Measurements from ENCODE around the gene ZBTB48.
A peak's percentile ranks its signal among the peaks of the same experiment; 100 is the strongest.

Gene ZBTB48

DNA sequence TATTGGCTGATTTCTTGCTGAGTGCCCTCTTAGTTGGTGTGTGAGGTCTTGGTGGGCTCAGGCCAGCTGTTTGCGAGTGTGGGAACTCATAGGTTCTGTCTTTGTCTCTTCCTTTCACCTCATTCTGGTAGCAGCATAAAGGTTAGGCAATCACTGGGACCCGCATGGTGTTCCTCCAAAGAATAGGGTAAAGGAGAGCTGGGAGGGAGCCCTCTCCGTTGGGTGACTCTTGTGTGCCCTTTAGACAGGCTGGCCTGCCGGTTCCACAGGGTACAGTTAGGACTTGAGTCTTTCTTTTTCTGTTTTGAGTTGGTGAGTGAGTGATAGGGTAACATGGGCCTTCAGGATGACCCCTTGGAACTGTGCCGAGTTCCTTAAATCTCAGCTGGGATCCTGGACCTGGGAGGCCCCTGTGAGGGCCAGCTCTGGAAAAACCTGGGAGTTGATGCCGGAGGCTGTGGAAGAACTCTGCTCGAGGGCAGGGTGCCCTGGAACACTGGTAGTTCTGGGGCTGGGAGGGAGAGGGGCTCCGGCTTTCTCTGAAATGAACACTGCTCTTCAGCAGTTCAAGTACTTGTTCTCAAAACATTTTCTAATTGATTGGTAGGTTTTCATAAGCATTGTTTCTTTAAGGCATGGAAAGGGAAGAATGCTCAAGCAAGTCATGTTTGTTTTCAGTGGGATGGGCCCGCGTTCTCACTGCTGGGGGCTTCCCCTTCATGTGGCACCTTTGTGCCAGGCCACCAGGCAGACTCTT is 42.8 kb downstream of the ZBTB48 start:
- Histone ChIP-seq H3K27me3 (ENCODE audit: control insufficient read depth, insufficient read depth, low read length) (no peaks in the 10 kb centered on the region), H3K9me3 (replicated peaks; ENCODE audit: low read length) (no peaks in the 10 kb centered on the region), H3K4me1 (ENCODE audit: control insufficient read depth, insufficient read depth, low read length) (peaks cover 11% of the 10 kb centered on the region), H3K4me2 (ENCODE audit: low read length) (no peak overlapping the region), H3K9ac (ENCODE audit: low read depth, low read length) (no peak overlapping the region), H3K36me3 (ENCODE audit: insufficient read depth, low read length) (peaks cover 52% of the 10 kb centered on the region), H3K4me3 (ENCODE audit: low read length) (no peak overlapping the region)

DNA sequence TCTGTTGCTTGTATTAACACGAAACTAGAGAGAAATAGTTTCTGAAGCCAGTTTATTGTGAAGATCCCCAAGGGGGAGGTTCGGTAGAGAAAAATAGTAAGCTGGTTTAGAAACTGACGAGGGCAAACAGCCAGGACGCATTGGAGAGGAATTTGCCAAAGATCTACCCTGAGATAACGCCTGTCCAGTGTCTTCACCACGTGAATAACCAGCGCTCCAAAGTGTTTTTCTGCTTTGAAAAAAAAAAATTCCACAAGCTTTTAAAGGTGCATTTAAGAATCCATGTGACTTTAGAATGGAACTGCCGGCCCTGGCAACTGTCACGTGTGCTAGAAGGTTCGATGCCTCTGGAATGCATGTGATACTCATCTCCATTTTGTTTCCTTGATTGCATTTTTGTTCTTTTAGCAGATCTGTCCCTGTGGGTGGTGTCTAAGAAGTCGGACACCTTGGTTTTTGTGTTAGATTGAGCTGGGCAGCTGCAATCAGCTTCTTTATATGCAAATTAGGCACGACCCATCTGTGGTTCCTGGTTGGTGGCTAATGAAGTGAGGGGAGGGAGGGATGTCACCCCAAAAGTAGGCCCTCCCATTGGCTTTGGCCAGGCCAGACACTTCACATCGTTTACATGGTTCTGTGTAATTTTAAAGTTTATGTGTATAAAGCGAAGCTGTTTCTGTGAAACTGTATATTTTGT is 43.6 kb downstream of the ZBTB48 start:
- H3K36me3 ChIP-seq (ENCODE audit: insufficient read depth, low read length) = peaks cover 54% of the 10 kb centered on the region
- no peak overlapping the region for H3K9ac ChIP-seq (ENCODE audit: low read depth, low read length)
- H3K4me2 ChIP-seq (ENCODE audit: low read length) = no peak overlapping the region
- H3K4me1 ChIP-seq (ENCODE audit: control insufficient read depth, insufficient read depth, low read length) = peaks cover 18% of the 10 kb centered on the region
- H3K9me3 ChIP-seq (replicated peaks; ENCODE audit: low read length) = no peaks in the 10 kb centered on the region
- no peak overlapping the region for H3K4me3 ChIP-seq (ENCODE audit: low read length)
- H3K27me3 ChIP-seq (ENCODE audit: control insufficient read depth, insufficient read depth, low read length) = no peaks in the 10 kb centered on the region

DNA sequence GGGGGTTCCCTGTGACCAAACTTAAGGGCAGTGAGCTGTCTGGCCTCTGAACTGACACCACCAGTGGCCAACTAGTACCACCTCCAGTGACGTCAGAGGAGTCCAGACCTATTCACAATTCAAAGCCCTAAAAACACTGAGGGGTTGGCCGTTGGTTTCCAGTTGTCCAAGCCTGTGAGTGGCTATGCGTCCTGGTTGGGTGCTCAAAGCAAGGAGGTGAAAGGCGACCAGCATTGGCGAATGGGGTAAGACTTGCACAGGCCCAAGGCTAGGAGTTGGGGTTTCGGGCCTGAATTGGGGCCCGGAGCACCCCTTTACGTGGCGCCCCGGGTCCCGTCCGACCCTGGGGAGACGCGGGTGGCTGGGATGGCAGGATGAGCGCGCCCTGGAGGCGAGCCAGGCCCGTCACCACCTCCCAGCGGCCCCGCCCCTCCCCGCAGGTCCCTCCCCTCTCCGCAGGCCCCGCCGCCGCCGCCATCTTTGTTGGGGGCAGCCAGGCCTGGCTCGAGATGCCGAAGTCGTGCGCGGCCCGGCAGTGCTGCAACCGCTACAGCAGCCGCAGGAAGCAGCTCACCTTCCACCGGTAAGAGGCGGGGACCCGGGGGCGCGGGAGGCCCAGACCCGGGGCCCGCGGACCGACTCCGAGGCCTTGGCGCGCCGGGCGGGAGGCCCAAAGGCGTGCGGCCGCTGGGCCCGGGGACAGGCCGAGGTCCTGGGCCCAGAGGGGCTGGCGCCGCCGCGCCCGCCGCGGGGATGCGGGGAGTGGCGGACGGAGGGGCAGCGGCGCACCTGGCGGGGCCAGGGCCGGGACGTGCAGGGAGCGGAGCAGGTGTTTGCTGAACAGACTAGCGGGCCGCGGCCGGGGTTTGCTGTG is 45.2 kb downstream of the ZBTB48 start, which contains the start of gene THAP3:
TSS of gene THAP3 (plus strand) at position 159 of the 874 bp plus-strand sequence. CDS start at position 510, 351 bp downstream.
- Histone ChIP-seq H3K4me3 (ENCODE audit: low read length) (peak within 1 kb of the TSS; percentile 90), H3K36me3 (ENCODE audit: insufficient read depth, low read length) (peaks cover 63% of the 10 kb centered on the region), H3K9me3 (replicated peaks; ENCODE audit: low read length) (no peaks in the 10 kb centered on the region), H3K9ac (ENCODE audit: low read depth, low read length) (peak within 1 kb of the TSS; percentile 91), H3K4me2 (ENCODE audit: low read length) (peak within 1 kb of the TSS; percentile 88), H3K4me1 (ENCODE audit: control insufficient read depth, insufficient read depth, low read length) (peaks cover 18% of the 10 kb centered on the region), H3K27me3 (ENCODE audit: control insufficient read depth, insufficient read depth, low read length) (no peaks in the 10 kb centered on the region)

DNA sequence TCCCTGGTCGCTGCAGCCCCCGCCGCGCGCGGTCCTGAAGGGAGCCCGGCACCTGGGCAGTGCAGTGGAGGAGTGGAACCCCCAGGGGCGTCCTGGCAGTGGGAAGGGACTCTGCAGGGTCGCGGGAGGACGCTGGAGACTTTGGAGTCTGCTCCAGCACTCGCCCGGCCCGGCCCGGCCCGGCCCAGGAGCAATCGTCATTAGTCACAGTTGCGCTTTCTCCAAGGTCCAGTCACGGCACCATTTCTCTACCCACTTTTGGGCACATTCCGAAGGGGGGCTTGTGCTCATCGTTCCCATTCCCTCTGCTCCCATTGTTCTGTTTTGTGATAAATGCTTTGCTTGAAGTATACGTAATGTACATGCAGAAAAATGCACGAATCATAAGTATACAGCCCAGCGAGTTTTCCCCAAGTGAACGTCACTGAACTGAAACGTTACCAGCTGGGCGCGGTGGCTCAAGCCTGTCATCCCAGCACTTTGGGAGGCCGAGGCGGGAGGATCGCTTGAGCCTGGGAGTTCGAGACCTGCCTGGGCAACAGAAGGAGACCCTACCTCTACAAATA is 45.9 kb downstream of the ZBTB48 start:
- Histone ChIP-seq H3K4me1 (ENCODE audit: control insufficient read depth, insufficient read depth, low read length) (peaks cover 18% of the 10 kb centered on the region), H3K9ac (ENCODE audit: low read depth, low read length) (peak overlapping the region; percentile 91), H3K9me3 (replicated peaks; ENCODE audit: low read length) (no peaks in the 10 kb centered on the region), H3K4me2 (ENCODE audit: low read length) (peak overlapping the region; percentile 88), H3K4me3 (ENCODE audit: low read length) (peak overlapping the region; percentile 90), H3K27me3 (ENCODE audit: control insufficient read depth, insufficient read depth, low read length) (no peaks in the 10 kb centered on the region), H3K36me3 (ENCODE audit: insufficient read depth, low read length) (peaks cover 61% of the 10 kb centered on the region)

DNA sequence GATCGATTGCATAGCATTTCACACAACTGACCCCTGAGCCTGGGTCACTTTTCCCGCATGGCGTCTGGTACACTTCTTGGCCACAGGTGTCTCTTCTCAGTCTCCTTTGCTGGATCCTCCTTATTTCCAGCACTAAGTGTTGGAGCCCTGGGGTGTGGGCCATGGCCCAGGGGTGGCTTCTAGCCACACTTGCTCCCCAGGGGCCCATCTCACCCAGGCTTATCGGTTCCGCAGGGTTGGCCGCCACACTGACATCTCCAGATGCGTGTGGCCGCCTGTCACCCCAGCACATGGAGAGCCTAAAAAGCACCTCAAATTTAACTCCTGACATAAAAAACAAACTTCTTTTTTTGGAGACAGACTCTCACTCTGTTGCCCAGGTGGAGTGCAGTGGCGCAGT is 47.2 kb downstream of the ZBTB48 start:
- H3K9ac ChIP-seq (ENCODE audit: low read depth, low read length) = no peak overlapping the region
- H3K4me1 ChIP-seq (ENCODE audit: control insufficient read depth, insufficient read depth, low read length) = peaks cover 18% of the 10 kb centered on the region
- no peak overlapping the region for H3K4me3 ChIP-seq (ENCODE audit: low read length)
- H3K27me3 ChIP-seq (ENCODE audit: control insufficient read depth, insufficient read depth, low read length) = no peaks in the 10 kb centered on the region
- no peak overlapping the region for H3K4me2 ChIP-seq (ENCODE audit: low read length)
- H3K36me3 ChIP-seq (ENCODE audit: insufficient read depth, low read length) = peaks cover 51% of the 10 kb centered on the region
- no peaks in the 10 kb centered on the region for H3K9me3 ChIP-seq (replicated peaks; ENCODE audit: low read length)

DNA sequence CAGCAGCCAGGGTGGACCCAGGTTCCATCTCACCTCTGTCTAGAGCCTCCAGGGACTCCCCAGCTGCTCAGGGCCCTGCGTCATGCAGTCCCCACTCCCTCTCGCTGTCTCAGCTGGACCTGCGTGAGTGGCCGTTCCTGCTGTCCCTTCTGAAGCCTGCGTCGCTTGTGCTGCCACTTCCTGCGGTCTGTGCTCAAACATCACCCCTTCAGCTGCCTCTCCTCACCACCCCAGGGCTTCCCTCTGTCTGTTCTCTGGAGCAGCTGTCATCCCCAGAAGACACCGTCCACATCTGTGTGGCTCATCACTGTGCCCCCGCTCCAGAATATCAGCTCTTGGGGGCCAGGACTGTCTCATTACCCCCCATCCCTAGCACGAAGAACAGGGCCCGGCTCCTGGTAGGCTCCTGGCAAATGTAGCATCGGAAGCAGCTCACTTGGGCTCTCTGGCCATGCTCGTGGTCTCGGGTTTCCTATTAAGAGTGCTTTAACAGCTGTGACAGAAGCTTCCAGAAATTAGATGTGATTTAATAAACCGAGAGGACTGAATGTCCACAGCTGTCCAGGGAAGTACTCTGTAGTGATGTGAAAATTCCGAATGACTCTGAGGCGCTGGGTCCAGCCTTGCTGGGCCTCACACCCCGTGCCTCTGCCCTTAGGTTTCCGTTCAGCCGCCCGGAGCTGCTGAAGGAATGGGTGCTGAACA is 48.2 kb downstream of the ZBTB48 start:
- peaks cover 18% of the 10 kb centered on the region for H3K4me1 ChIP-seq (ENCODE audit: control insufficient read depth, insufficient read depth, low read length)
- H3K9ac ChIP-seq (ENCODE audit: low read depth, low read length) = no peak overlapping the region
- no peaks in the 10 kb centered on the region for H3K27me3 ChIP-seq (ENCODE audit: control insufficient read depth, insufficient read depth, low read length)
- H3K36me3 ChIP-seq (ENCODE audit: insufficient read depth, low read length) = peaks cover 51% of the 10 kb centered on the region
- H3K4me2 ChIP-seq (ENCODE audit: low read length) = peak overlapping the region; percentile 26
- H3K9me3 ChIP-seq (replicated peaks; ENCODE audit: low read length) = no peaks in the 10 kb centered on the region
- no peak overlapping the region for H3K4me3 ChIP-seq (ENCODE audit: low read length)

DNA sequence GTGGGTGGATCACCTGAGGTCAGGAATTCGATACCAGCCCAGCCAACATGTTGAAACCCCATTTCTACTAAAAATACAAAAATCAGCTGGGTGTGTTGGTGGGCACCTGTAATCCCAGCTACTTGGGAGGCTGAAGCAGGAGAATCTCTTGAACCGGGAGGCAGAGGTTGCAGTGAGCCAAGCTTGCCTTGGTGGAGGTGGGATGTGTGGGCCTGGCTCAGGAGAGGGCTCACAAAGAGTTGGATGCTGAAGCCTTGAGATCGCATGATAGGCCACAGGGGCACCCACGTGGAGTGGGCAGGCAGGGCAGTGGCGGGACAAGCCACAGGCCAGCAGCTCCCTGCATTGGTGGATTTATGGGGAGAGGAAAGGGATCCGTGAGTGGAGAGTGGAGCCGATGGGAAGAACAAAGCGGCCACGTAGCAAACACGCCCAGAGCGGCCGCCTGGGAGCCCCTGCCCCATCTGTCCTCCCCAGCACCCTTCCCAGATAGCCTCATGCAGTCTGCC is 49.2 kb downstream of the ZBTB48 start:
- H3K27me3 ChIP-seq (ENCODE audit: control insufficient read depth, insufficient read depth, low read length) = no peaks in the 10 kb centered on the region
- peaks cover 51% of the 10 kb centered on the region for H3K36me3 ChIP-seq (ENCODE audit: insufficient read depth, low read length)
- H3K4me1 ChIP-seq (ENCODE audit: control insufficient read depth, insufficient read depth, low read length) = peaks cover 18% of the 10 kb centered on the region
- no peak overlapping the region for H3K4me3 ChIP-seq (ENCODE audit: low read length)
- no peak overlapping the region for H3K9ac ChIP-seq (ENCODE audit: low read depth, low read length)
- H3K9me3 ChIP-seq (replicated peaks; ENCODE audit: low read length) = no peaks in the 10 kb centered on the region
- no peak overlapping the region for H3K4me2 ChIP-seq (ENCODE audit: low read length)

DNA sequence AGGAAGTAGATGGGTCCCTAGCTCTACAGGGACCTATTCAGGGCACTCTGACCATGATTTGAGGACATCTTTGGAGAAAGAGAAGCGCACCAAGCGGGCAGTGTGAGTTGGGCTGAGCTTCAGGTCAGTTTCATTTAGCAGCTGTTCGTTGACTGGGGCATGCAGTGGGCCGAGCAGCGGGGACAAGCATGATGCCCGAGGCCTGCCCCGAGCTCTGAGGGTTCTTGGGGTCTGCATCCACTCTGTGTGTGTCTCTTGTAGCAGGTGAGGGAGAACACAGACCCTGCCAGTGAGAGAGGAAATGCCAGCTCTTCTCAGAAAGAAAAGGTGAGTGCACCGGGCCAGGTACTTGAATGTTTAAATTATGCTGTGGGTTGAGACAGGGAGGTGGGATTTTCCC is 50.2 kb downstream of the ZBTB48 start:
- no peak overlapping the region for H3K9ac ChIP-seq (ENCODE audit: low read depth, low read length)
- no peaks in the 10 kb centered on the region for H3K27me3 ChIP-seq (ENCODE audit: control insufficient read depth, insufficient read depth, low read length)
- H3K4me3 ChIP-seq (ENCODE audit: low read length) = no peak overlapping the region
- peaks cover 12% of the 10 kb centered on the region for H3K4me1 ChIP-seq (ENCODE audit: control insufficient read depth, insufficient read depth, low read length)
- no peaks in the 10 kb centered on the region for H3K9me3 ChIP-seq (replicated peaks; ENCODE audit: low read length)
- H3K4me2 ChIP-seq (ENCODE audit: low read length) = no peak overlapping the region
- peaks cover 59% of the 10 kb centered on the region for H3K36me3 ChIP-seq (ENCODE audit: insufficient read depth, low read length)

DNA sequence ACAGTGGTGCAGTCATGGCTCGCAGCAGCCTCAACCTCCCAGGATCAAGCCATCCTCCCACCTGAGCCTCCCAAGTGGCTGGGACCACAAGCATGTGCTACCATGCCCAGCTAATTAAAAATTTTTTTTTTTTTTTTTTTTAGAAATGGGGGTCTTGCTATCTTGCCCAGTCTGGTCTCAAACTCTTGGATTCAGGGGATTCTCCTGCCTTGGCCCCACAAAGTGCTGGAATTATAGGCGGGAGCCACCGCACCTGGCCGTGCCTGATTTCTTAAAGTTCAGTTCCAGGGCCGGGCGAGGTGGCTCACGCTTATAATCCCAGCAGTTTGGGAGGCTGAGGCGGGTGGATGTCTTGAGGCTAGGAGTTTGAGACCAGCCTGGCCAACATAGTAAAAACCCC is 51.3 kb downstream of the ZBTB48 start:
- Histone ChIP-seq H3K36me3 (ENCODE audit: insufficient read depth, low read length) (peaks cover 69% of the 10 kb centered on the region), H3K4me3 (ENCODE audit: low read length) (no peak overlapping the region), H3K9ac (ENCODE audit: low read depth, low read length) (no peak overlapping the region), H3K4me1 (ENCODE audit: control insufficient read depth, insufficient read depth, low read length) (peaks cover 11% of the 10 kb centered on the region), H3K9me3 (replicated peaks; ENCODE audit: low read length) (no peaks in the 10 kb centered on the region), H3K4me2 (ENCODE audit: low read length) (no peak overlapping the region), H3K27me3 (ENCODE audit: control insufficient read depth, insufficient read depth, low read length) (no peaks in the 10 kb centered on the region)

DNA sequence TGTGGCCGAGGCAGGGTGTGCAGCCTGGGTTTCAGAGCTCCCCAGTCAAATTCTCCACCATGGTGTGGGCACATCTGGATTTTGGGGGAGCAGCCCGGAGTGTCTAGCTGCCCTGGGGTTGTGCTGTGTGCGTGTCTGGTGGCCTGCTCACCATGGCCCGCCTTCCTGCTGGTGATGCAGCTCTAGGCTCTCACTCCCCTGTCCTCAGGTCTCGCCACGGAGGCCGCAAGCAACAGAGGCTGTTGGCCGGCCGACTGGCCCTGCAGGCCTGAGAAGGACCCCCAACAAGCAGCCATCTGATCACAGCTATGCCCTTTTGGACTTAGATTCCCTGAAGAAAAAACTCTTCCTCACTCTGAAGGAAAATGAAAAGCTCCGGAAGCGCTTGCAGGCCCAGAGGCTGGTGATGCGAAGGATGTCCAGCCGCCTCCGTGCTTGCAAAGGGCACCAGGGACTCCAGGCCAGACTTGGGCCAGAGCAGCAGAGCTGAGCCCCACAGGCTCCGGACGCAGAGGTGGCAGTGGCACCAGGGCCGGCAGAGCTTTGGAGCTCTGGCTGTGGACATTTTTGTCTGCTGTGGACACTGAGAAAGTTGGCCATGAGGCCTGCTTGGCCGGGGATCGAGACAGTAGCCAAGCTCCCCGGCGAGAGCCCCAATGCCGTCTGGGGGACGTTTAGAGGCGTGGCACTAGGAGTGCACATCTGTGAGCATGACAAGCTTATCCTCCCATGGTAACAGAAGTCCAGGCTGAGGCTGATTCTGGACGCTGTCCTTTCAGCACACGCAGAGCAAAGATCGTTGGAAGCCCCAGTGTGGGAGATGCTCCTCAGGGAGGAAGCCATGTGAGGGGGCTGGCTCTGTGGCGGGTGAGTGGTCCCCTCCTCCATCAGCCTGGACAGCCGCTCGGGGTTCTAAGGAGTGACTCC is 53.1 kb downstream of the ZBTB48 start:
- Histone ChIP-seq H3K4me2 (ENCODE audit: low read length) (no peak overlapping the region), H3K9ac (ENCODE audit: low read depth, low read length) (no peak overlapping the region), H3K36me3 (ENCODE audit: insufficient read depth, low read length) (peaks cover 77% of the 10 kb centered on the region), H3K9me3 (replicated peaks; ENCODE audit: low read length) (no peaks in the 10 kb centered on the region), H3K4me3 (ENCODE audit: low read length) (no peak overlapping the region), H3K27me3 (ENCODE audit: control insufficient read depth, insufficient read depth, low read length) (no peaks in the 10 kb centered on the region), H3K4me1 (ENCODE audit: control insufficient read depth, insufficient read depth, low read length) (peaks cover 15% of the 10 kb centered on the region)
